ENCODE measurements around the gene TCL1B.

The TCL1B gene

GRCh38 chr14:95668235-95668772 is 17.9 kb upstream of the TCL1B start:
- no peak for DNase-seq

DNA sequence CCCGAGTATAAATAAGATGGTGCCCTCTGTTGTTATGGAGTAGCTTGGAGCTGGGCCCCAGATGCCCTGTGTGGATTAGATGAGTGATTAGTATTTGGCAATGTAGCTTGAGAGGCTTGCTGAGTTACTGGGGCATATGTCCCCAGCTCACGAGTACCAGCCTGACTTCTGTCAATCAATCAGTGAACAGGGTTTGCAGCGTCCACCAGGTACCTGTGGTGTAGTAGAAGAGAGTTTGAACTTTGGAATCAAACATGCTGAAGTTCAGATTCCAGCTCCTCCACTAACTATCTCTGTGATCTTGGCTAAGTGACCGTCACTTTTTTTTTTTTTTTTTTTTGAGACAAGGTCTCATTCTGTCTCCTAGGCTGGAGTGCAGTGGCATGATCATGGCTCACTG is 11.6 kb upstream of the TCL1B start:
- DNase-seq = no peak

DNA sequence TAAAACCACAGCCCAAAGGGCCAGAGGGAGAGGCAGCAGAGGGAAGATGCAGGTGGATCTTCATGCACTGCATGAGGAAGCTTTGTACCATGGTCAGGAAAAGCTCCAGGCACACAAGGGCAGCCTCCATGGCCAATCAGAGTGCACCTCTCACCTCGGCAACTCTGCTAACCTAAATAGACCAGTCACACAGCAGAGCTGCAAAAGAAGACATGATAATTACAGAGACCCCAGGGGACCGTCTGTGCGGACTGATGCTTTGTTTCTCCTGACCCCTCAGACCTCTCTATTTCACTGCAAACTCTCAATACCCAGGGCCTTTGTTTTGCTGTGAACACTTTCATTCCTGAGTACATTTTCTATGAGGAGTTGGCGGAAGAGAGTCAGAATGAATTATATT is 10.7 kb upstream of the TCL1B start:
- DNase-seq = no peak

- no peak for DNase-seq
These were observed 8.9 kb upstream of the TCL1B start for GRCh38 chr14:95677179-95677835.

- DNase-seq = no peak
These were observed 6.9 kb upstream of the TCL1B start for GRCh38 chr14:95679148-95679815.

GRCh38 chr14:95679998-95680735 is 6.1 kb upstream of the TCL1B start:
- peak; percentile 46 for DNase-seq

- no peak for DNase-seq
These were observed 5.1 kb upstream of the TCL1B start for GRCh38 chr14:95681153-95681552.

DNA sequence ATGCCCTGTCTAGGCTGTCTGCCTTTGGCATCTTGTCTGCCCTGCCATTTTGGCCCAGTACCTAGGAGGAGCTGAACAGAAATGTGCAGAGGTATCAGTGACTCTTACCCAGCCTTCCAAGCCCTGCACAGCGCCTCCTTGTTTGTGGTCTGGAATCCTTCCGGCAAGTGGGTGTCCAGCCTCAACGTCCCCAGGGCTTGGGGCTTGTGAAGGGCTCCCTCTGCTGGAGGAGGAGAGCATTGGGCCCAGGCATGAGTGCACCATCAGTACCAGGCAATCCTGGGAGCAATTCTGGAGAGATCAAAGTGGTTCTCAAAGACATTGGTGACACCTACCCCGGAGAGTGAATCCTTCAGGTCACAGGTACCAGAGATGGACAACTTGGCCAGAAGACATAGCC is 2.4 kb upstream of the TCL1B start:
- DNase-seq = peak; percentile 68

GRCh38 chr14:95686935-95687334 is 709 bp downstream of the TCL1B start:
- DNase-seq = no peak

GRCh38 chr14:95689441-95689840 is 3.2 kb downstream of the TCL1B start:
- DNase-seq = no peak

- no peak for DNase-seq
These were observed 4.6 kb downstream of the TCL1B start for GRCh38 chr14:95690815-95691214.

- DNase-seq = no peak
These were observed 5.4 kb downstream of the TCL1B start for GRCh38 chr14:95691591-95691990.

DNA sequence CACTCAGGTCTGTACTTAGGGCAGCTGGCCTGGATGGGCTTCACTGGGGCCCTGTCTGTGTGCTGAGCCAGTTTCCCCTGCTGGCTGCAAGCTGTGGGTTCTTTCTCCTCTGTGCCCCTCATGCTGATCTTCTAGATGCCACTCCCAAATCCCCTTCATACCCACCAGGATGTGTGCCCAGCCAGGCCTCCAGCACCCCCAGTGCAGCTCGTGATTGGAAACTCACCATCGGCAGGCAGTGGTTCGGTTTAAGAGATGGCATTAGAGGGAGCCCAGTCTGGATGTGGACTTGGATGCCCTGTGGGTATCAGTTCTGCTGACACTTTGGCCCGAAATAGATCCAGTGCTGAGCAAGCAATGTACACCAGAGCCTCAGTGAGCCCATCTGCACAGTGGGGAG is 5.9 kb downstream of the TCL1B start:
- DNase-seq = no peak

DNA sequence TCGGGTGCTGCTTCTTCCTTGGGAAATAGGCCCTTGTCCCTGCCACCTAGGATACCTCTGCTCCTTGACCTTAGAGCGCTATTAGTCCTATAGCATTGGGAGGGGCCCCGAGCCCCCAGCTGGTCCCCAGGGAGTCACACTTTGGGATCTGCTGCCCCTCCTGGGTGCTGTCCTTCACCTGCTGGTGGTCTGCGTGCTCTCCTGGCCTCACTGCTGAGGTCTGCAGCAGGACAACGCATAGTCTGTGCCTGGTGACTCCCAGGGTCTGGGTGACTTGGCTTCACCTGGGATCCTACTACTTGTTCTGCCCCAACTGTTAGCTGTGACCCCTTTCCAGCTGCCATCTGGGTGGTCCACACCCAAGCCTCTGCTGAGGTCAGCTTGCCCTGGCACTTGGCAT is 8.8 kb downstream of the TCL1B start:
- no peak for DNase-seq

DNA sequence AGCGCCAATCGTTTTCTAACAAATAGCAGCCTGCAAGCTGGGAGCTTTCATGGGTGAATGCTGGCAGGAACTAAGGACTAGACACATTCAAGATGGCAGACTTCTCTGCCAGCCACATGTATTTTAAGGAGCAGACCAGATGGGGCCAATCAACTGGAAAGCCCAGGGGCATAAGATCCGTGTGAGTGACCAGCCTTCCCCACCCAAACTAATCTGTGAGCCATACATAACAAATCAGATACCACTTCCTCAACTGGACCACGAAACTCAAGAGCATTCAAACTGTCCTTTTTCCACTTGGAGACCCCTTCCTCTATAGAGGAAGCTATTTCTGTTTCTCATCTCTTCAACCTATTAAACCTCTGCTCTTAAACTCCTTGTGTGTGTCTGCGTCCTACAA is 9.7 kb downstream of the TCL1B start:
- DNase-seq = no peak

- DNase-seq = no peak
These were observed 10.5 kb downstream of the TCL1B start for GRCh38 chr14:95696741-95697140.

DNA sequence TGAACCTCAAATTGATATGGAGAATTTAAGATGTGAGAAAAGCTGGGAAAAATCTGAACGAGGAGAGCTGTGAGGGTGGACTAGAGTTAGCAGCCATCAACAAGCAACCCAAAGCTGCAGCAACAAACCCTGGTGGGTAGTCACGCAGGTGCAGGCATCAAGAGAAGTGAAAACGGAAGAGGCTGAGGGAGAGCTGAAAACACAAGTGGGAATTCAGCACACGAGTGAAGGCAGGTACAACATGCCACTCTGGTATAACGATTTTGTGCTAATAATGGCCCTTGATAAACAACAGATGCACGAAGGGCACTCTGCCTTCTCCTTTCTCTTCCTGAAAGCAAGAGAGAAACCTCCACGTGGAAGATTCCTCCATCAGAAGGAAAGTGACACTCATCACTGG is 11.5 kb downstream of the TCL1B start:
- DNase-seq = no peak

DNA sequence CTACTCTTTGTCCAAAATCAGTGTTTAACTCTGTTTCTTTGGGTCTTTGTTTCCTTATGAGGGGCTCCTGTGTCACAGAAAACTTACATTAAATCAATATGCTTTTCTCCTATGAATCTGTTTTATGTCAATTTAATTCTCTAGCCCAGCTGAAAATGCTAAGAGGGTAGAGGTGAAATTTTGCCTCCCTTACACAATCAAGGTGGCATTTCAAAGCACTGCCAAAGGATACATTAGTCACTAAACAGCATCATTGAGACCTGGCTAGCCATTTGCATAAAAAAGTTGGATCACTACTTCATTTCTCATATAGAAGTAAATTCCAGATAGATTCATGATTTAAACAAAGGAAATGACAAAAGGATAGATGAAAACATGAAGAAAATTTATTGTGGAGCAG is 12.1 kb downstream of the TCL1B start:
- DNase-seq = no peak

- DNase-seq = no peak
These were observed 13.2 kb downstream of the TCL1B start for GRCh38 chr14:95699412-95699811.

DNA sequence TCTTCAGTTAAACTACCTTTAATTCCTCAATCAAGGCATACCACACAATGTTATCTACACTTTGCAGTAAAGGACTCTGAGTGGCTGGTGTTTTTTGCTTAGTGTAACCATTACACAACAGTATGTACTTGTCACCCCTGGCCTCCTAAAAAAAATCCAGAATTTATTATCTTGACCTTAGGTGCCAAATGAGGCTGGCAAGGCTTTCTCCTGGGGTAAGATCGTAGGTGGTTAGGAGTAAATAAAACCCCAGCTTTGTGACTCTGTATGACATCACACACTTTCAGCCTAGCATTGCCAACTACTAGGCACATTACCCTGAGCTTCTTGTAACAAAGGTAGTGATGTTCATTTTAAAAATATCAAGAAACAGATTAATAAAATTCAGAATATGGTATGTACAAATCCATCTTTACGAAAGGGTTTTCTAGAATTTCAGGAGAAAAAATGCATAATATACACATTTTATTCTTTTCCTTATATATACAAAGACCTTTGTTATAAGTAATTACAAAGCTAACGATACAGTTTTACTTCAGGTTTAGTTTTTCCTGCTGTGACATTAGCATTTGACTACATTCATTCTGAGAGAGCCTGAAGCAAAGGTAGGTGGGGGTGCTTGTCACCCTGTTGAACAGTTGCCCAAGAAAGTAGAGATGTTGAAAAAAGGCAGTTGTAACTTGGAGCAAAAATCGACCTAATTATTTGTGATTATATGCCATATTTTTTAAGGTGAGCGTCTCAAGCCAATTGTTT is 14.2 kb downstream of the TCL1B start:
- no peak for DNase-seq

DNA sequence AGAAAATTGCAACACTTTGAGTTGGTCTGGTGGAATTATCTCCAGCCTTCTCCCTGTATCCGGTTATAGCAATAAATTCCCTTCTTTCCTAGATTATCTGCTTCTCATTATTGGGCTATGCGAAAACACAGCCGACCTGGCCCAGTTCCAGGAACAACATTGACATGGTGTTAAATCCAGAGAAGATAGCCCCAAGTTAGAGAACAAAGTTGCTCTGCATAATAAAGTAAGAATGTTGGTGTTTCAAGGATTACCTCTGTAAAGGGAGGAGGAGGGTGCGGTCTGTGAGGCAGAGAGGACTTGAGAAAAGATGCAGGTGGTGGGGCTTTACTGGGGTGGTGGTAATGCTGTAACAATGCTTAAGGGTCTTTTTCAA is 15.6 kb downstream of the TCL1B start:
- no peak for DNase-seq

GRCh38 chr14:95703341-95703740 is 17.1 kb downstream of the TCL1B start:
- no peak for DNase-seq

GRCh38 chr14:95703805-95704204 is 17.6 kb downstream of the TCL1B start:
- no peak for DNase-seq

All from 8988T (cell line).